Gastrocnemius medialis (tissue), 4 donors: ENCODE results near the gene DENND1A. TPM values are rescaled to one million over a fixed set of nuclear protein-coding genes. Genes with fewer than 3 reads are reported as not detected.
"Not testable (repeated sequence)": the region's sequence is repeated elsewhere in the genome, so short reads cannot be mapped to it uniquely, and the experiment has no call there.

ENCODE experiments used
- ATAC-seq, 2 donors: fragments of 150-250 bp; one replicate each; pipeline ENCODE4 v1.9.1; 2016
- DNase-seq, 2 donors: peaks; one replicate each; pipeline ENCODE4 v3.0.0-alpha.2; 2019
- H3K27ac ChIP-seq, 4 donors: fragments of 200-600 bp; sonication (generic); 1 replicate in 1 of 4; 2 replicates in 3 of 4; pipeline ENCODE4 v1.5.1; 2016 to 2018; ENCODE audit warnings: mild to moderate bottlenecking in 2 of 4, moderate library complexity in 1 of 4
- H3K27me3 ChIP-seq, 3 donors: fragments of 200-600 bp; sonication (generic) in 2 of 3; 1 replicate in 1 of 3; 2 replicates in 2 of 3; pipeline versions ENCODE4 v1.5.1 to v1.6.0; 2016 to 2019; ENCODE audit warnings: mild to moderate bottlenecking in 1 of 3, moderate library complexity in 1 of 3
- H3K36me3 ChIP-seq, 2 donors: fragments of 200-600 bp; sonication (generic) in 1 of 2; one replicate each; pipeline ENCODE4 v1.5.1; 2017 to 2018
- H3K4me1 ChIP-seq, 2 donors: fragments of 200-600 bp; sonication (generic) in 1 of 2; one replicate each; pipeline ENCODE4 v1.5.1; 2016 to 2017; ENCODE audit warnings: mild to moderate bottlenecking in 2 of 2
- H3K4me3 ChIP-seq, 4 donors: fragments of 200-600 bp; sonication (generic) in 3 of 4; 1 replicate in 1 of 4; 2 replicates in 3 of 4; pipeline ENCODE4 v1.5.1; 2016 to 2019; ENCODE audit warnings: mild to moderate bottlenecking in 2 of 4
- H3K9me3 ChIP-seq, 3 donors: fragments of 200-600 bp; sonication (generic) in 2 of 3; 1 replicate in 1 of 3; 2 replicates in 2 of 3; pipeline ENCODE4 v1.5.1; 2016 to 2019
- CTCF ChIP-seq, 5 experiments: fragments of 450-650 bp in 3 of 5; fragments of 200-600 bp in 2 of 5; sonication (generic) in 2 of 5; IDR thresholded peaks in 4 of 5; conservative IDR thresholded peaks in 1 of 5; 1 replicate in 4 of 5; 2 replicates in 1 of 5; pipeline ENCODE4 v1.5.1; 2016 to 2019; ENCODE audit warnings: antibody characterized with exemption in 5 of 5, mild to moderate bottlenecking in 3 of 5, moderate library complexity in 3 of 5
- POLR2A ChIP-seq, 2 donors: fragments of 450-650 bp; IDR thresholded peaks; one replicate each; pipeline ENCODE4 v1.6.1; 2017; ENCODE audit warnings: antibody characterized with exemption in 2 of 2, mild to moderate bottlenecking in 2 of 2, moderate library complexity in 2 of 2
- in situ Hi-C, 4 donors: fragments of 200-750 bp; cut with MboI; loops; one replicate each; pipeline versions ENCODE4 v1.15.0 to v1.8.0; 2017; ENCODE audit warnings: low sequenced_read_pairs in 4 of 4
- intact Hi-C: fragments of 100-400 bp; cut with DNase I; formaldehyde crosslinking; loops from one replicate; pipeline ENCODE4 v1.15.1; 2023; ENCODE audit warnings: low total_unique reads
- total RNA-seq, 4 donors: library from RNA; depleted of rRNA; stranded (reverse); fragments of >200 nt; gene quantifications; one replicate each; pipeline versions ENCODE4 v1.1.0 to v1.2.3, GENCODE V29; 2016

DENND1A gene
- total RNA-seq, 4 donors from 2014 or later, result 14.1 to 24.6 (median 16.4) TPM

GRCh38 chr9:123399803-123400378 lies 530.0 kb downstream of the DENND1A start:
- Histone ChIP-seq H3K9me3 (no peaks in the 10 kb centered on the region), H3K4me3 (no peak overlapping the region), H3K27me3 (no peaks in the 10 kb centered on the region), H3K27ac (no peak overlapping the region), H3K36me3 (no peaks in the 10 kb centered on the region), H3K4me1 (no peaks in the 10 kb centered on the region)
- ATAC-seq (no peak), DNase-seq (no peak)
- intact Hi-C loops, result loop anchor here (10.0 kb wide), 1 partner anchor 645 kb away; no protein-coding TSS in a partner anchor
- peak in 1 of 5 experiments; percentile 18 for TF ChIP-seq CTCF (IDR thresholded peaks at IDR 0.05 in 4 of 5, conservative IDR thresholded peaks at IDR 0.05 in 1 of 5)
- no peak for TF ChIP-seq POLR2A (IDR thresholded peaks at IDR 0.05)
- in situ Hi-C loops, result no loop called here

- in situ Hi-C loops, H3K36me3 ChIP-seq, H3K27ac ChIP-seq, H3K9me3 ChIP-seq, H3K4me1 ChIP-seq, ATAC-seq, H3K27me3 ChIP-seq, intact Hi-C loops, H3K4me3 ChIP-seq, DNase-seq: not testable (repeated sequence)
Observed at GRCh38 chr9:123398938-123399337, 531.0 kb downstream of the DENND1A start.

GRCh38 chr9:123397975-123398374 lies 532.0 kb downstream of the DENND1A start:
- no peak for ATAC-seq
- H3K27me3 ChIP-seq, result no peaks in the 10 kb centered on the region
- H3K36me3 ChIP-seq, result no peaks in the 10 kb centered on the region
- in situ Hi-C loops, result no loop called here
- intact Hi-C loops, result no loop called here
- H3K27ac ChIP-seq, result no peak overlapping the region
- no peak overlapping the region for H3K4me3 ChIP-seq
- TF ChIP-seq CTCF (IDR thresholded peaks at IDR 0.05 in 4 of 5, conservative IDR thresholded peaks at IDR 0.05 in 1 of 5) (no peak), POLR2A (IDR thresholded peaks at IDR 0.05) (no peak)
- H3K4me1 ChIP-seq, result no peaks in the 10 kb centered on the region
- no peaks in the 10 kb centered on the region for H3K9me3 ChIP-seq
- no peak for DNase-seq

- ATAC-seq (no peak), DNase-seq (no peak)
- in situ Hi-C loops, result no loop called here
- Histone ChIP-seq H3K4me3 (no peak overlapping the region), H3K9me3 (no peaks in the 10 kb centered on the region), H3K36me3 (no peaks in the 10 kb centered on the region), H3K27me3 (no peaks in the 10 kb centered on the region), H3K4me1 (no peaks in the 10 kb centered on the region), H3K27ac (no peak overlapping the region)
- no peak for TF ChIP-seq CTCF (IDR thresholded peaks at IDR 0.05 in 4 of 5, conservative IDR thresholded peaks at IDR 0.05 in 1 of 5)
- TF ChIP-seq POLR2A (IDR thresholded peaks at IDR 0.05), result no peak
- intact Hi-C loops, result no loop called here
Observed at GRCh38 chr9:123395689-123396511, 534.0 kb downstream of the DENND1A start.

- Histone ChIP-seq H3K27me3 (no peaks in the 10 kb centered on the region), H3K36me3 (no peaks in the 10 kb centered on the region), H3K4me3 (no peak overlapping the region), H3K9me3 (no peaks in the 10 kb centered on the region), H3K4me1 (no peaks in the 10 kb centered on the region), H3K27ac (no peak overlapping the region)
- in situ Hi-C loops (no loop called here), intact Hi-C loops (no loop called here)
- no peak for ATAC-seq
- DNase-seq, result no peak
- TF ChIP-seq POLR2A (IDR thresholded peaks at IDR 0.05) (no peak), CTCF (IDR thresholded peaks at IDR 0.05 in 4 of 5, conservative IDR thresholded peaks at IDR 0.05 in 1 of 5) (no peak)
Observed at GRCh38 chr9:123395276-123395688, 534.6 kb downstream of the DENND1A start.
